Measurements from ENCODE around the gene PIMREG. TPM values are rescaled to one million over a fixed set of nuclear protein-coding genes. Genes with fewer than 3 reads are reported as not detected.

The PIMREG gene
- polyA plus RNA-seq, 1 donor from 2014 or later = 6.0 TPM

DNA sequence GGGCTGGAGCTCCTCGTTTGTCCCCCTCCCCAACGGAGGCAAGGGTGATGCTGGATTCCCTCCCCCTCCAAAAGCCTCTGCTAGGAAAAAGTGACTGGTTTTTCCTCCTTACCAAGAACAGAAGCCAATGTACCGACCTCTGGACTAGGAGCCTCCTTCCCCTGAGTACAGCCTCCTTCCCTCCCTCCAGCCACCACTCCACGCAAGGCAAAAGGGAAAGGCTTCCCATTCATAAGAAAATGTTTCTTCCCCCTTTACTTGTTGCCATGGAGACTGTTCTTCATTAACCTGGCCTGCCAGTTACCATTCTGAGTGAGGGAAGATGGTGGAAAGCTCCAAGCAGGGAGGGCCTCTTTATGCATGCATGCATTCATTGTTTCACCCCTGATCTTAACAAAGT is 4.3 kb upstream of the PIMREG start:
- H3K79me2 ChIP-seq (replicated peaks; ENCODE audit: insufficient read depth, low read length) = no peaks in the 10 kb centered on the region
- H2AFZ ChIP-seq (ENCODE audit: low read depth, low read length) = peak overlapping the region; percentile 53
- no peaks in the 10 kb centered on the region for H3K9me2 ChIP-seq (ENCODE audit: insufficient read depth, low read length)
- H3K9ac ChIP-seq (ENCODE audit: low read length) = peak overlapping the region; percentile 51
- no peaks in the 10 kb centered on the region for H3K36me3 ChIP-seq (ENCODE audit: insufficient read depth, low read length)
- TF ChIP-seq SMC3 (conservative IDR thresholded peaks at IDR 0.05; ENCODE audit: poor library complexity) (peak; percentile 4), POLR2AphosphoS5 (IDR thresholded peaks at IDR 0.05) (no peak), EP300 (conservative IDR thresholded peaks at IDR 0.05; ENCODE audit: poor library complexity, severe bottlenecking) (peak; percentile 56), TAF1 (IDR thresholded peaks at IDR 0.05; ENCODE audit: low read depth) (peak; percentile 78)
- TF ChIP-seq, protein P1, sequence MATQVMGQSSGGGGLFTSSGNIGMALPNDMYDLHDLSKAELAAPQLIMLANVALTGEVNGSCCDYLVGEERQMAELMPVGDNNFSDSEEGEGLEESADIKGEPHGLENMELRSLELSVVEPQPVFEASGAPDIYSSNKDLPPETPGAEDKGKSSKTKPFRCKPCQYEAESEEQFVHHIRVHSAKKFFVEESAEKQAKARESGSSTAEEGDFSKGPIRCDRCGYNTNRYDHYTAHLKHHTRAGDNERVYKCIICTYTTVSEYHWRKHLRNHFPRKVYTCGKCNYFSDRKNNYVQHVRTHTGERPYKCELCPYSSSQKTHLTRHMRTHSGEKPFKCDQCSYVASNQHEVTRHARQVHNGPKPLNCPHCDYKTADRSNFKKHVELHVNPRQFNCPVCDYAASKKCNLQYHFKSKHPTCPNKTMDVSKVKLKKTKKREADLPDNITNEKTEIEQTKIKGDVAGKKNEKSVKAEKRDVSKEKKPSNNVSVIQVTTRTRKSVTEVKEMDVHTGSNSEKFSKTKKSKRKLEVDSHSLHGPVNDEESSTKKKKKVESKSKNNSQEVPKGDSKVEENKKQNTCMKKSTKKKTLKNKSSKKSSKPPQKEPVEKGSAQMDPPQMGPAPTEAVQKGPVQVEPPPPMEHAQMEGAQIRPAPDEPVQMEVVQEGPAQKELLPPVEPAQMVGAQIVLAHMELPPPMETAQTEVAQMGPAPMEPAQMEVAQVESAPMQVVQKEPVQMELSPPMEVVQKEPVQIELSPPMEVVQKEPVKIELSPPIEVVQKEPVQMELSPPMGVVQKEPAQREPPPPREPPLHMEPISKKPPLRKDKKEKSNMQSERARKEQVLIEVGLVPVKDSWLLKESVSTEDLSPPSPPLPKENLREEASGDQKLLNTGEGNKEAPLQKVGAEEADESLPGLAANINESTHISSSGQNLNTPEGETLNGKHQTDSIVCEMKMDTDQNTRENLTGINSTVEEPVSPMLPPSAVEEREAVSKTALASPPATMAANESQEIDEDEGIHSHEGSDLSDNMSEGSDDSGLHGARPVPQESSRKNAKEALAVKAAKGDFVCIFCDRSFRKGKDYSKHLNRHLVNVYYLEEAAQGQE (IDR thresholded peaks at IDR 0.05; ENCODE audit: borderline replicate concordance) = peak; percentile 69
- no peaks in the 10 kb centered on the region for H3K9me3 ChIP-seq (ENCODE audit: low read length)
- H3K27ac ChIP-seq (ENCODE audit: low read length) = peak overlapping the region; percentile 82
- H3F3A ChIP-seq (ENCODE audit: insufficient read depth, low read length, poor library complexity, severe bottlenecking) = no peaks in the 10 kb centered on the region
- H3K4me2 ChIP-seq (ENCODE audit: low read length) = peak overlapping the region; percentile 21
- H4K20me1 ChIP-seq (ENCODE audit: insufficient read depth) = no peaks in the 10 kb centered on the region
- peak overlapping the region; percentile 54 for H3K4me3 ChIP-seq (ENCODE audit: low read length)
- no peaks in the 10 kb centered on the region for H3K27me3 ChIP-seq (ENCODE audit: insufficient read depth, low read depth, low read length)

DNA sequence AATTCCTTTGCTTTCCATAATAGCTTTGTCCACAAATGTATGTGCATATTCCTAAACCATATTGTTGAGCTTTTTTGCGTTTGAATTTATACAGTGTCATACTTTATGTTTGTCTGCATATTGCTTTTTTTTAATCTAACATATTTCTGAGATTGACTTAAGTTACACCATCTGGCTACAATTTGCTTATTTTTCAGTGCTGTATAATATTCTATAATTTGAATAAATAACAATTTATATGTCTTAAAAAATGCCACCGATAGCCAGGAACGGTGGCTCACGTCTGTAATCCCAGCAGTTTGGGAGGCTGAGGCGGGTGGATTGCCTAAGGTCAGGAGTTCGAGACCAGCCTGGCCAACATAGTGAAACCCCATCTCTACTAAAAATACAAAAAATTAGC is 1.5 kb upstream of the PIMREG start:
- Histone ChIP-seq H3K4me2 (ENCODE audit: low read length) (no peak overlapping the region), H3K9me2 (ENCODE audit: insufficient read depth, low read length) (no peaks in the 10 kb centered on the region), H2AFZ (ENCODE audit: low read depth, low read length) (no peak overlapping the region), H3K36me3 (ENCODE audit: insufficient read depth, low read length) (no peaks in the 10 kb centered on the region), H3K79me2 (replicated peaks; ENCODE audit: insufficient read depth, low read length) (no peaks in the 10 kb centered on the region), H3K9ac (ENCODE audit: low read length) (peak overlapping the region; percentile 93), H4K20me1 (ENCODE audit: insufficient read depth) (no peaks in the 10 kb centered on the region), H3K9me3 (ENCODE audit: low read length) (no peaks in the 10 kb centered on the region), H3K27ac (ENCODE audit: low read length) (peak overlapping the region; percentile 93), H3K27me3 (ENCODE audit: insufficient read depth, low read depth, low read length) (no peaks in the 10 kb centered on the region), H3K4me3 (ENCODE audit: low read length) (peak overlapping the region; percentile 83), H3F3A (ENCODE audit: insufficient read depth, low read length, poor library complexity, severe bottlenecking) (no peaks in the 10 kb centered on the region)
- TF ChIP-seq MXI1 (conservative IDR thresholded peaks at IDR 0.05; ENCODE audit: poor library complexity, severe bottlenecking) (no peak), RAD21 (conservative IDR thresholded peaks at IDR 0.05) (no peak), SMC3 (conservative IDR thresholded peaks at IDR 0.05; ENCODE audit: poor library complexity) (no peak), POLR2AphosphoS5 (IDR thresholded peaks at IDR 0.05) (no peak), EP300 (conservative IDR thresholded peaks at IDR 0.05; ENCODE audit: poor library complexity, severe bottlenecking) (no peak), TAF1 (IDR thresholded peaks at IDR 0.05; ENCODE audit: low read depth) (no peak), EZH2 (IDR thresholded peaks at IDR 0.05; ENCODE audit: borderline replicate concordance, insufficient read depth, low read length, poor library complexity, severe bottlenecking) (no peak)
- TF ChIP-seq, protein P1 (IDR thresholded peaks at IDR 0.05; ENCODE audit: borderline replicate concordance) = no peak
- TF ChIP-seq, protein P2, sequence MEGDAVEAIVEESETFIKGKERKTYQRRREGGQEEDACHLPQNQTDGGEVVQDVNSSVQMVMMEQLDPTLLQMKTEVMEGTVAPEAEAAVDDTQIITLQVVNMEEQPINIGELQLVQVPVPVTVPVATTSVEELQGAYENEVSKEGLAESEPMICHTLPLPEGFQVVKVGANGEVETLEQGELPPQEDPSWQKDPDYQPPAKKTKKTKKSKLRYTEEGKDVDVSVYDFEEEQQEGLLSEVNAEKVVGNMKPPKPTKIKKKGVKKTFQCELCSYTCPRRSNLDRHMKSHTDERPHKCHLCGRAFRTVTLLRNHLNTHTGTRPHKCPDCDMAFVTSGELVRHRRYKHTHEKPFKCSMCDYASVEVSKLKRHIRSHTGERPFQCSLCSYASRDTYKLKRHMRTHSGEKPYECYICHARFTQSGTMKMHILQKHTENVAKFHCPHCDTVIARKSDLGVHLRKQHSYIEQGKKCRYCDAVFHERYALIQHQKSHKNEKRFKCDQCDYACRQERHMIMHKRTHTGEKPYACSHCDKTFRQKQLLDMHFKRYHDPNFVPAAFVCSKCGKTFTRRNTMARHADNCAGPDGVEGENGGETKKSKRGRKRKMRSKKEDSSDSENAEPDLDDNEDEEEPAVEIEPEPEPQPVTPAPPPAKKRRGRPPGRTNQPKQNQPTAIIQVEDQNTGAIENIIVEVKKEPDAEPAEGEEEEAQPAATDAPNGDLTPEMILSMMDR (IDR thresholded peaks at IDR 0.05; ENCODE audit: poor library complexity, severe bottlenecking) = no peak

Measured in neural cell (in vitro differentiated cells).